Measurements from ENCODE around the gene STARD13.
A peak's percentile ranks its signal among the peaks of the same experiment; 100 is the strongest.

STARD13 gene

DNA sequence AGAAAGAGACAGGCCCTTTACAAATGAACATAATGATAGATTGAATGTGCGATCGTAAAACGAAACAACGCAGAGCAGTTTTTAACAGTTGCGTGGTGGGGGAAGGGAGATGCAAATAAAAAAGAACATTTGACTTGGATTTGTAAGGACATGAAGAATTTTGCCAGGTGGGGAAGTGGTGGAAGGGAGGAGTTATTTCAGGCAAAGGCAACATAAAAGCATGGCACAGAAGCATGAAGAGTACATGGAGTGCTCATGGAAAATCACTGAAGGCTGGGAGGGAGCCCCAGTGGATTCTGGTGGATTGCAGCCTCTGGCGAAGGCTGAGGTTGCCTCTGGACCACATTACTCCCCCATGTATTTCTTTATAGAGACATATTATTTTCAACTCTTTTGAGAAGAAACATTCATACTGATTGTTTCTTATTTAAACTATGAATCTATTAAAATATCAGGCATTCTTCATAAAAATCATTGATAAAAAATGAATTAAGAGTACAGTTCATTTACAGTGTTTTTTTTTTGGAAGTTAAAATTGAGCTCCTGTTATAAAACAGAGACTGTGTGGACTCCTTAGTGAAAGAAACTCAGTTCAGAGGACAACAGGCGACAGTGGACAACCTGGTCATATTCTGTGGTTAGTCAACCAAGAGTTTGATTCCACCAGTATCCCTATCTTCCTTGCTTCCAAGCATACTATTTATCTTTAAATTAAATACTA, 57.5 kb downstream of the STARD13 start:
- no peak for TF ChIP-seq TEAD4 (IDR thresholded peaks at IDR 0.05)
- TF ChIP-seq USF1 (IDR thresholded peaks at IDR 0.05), result no peak
- TF ChIP-seq CREB1 (IDR thresholded peaks at IDR 0.05; ENCODE audit: low read depth), result no peak
- no peak for TF ChIP-seq RAD21 (IDR thresholded peaks at IDR 0.05; ENCODE audit: low read depth)
- TF ChIP-seq MAX (IDR thresholded peaks at IDR 0.05), result no peak
- TF ChIP-seq CEBPB (IDR thresholded peaks at IDR 0.05), result no peak
- TF ChIP-seq TCF12 (IDR thresholded peaks at IDR 0.05; ENCODE audit: low read depth), result no peak
- no peak for TF ChIP-seq NFIC (IDR thresholded peaks at IDR 0.05)

GRCh38 chr13:33224686-33225085, 60.9 kb downstream of the STARD13 start:
- TF ChIP-seq FOXM1 (IDR thresholded peaks at IDR 0.05; ENCODE audit: borderline replicate concordance, low read depth), result no peak
- TF ChIP-seq TCF12 (IDR thresholded peaks at IDR 0.05; ENCODE audit: low read depth), result no peak
- no peak for TF ChIP-seq MAX (IDR thresholded peaks at IDR 0.05)
- no peak for TF ChIP-seq USF1 (IDR thresholded peaks at IDR 0.05)
- TF ChIP-seq, protein P1, sequence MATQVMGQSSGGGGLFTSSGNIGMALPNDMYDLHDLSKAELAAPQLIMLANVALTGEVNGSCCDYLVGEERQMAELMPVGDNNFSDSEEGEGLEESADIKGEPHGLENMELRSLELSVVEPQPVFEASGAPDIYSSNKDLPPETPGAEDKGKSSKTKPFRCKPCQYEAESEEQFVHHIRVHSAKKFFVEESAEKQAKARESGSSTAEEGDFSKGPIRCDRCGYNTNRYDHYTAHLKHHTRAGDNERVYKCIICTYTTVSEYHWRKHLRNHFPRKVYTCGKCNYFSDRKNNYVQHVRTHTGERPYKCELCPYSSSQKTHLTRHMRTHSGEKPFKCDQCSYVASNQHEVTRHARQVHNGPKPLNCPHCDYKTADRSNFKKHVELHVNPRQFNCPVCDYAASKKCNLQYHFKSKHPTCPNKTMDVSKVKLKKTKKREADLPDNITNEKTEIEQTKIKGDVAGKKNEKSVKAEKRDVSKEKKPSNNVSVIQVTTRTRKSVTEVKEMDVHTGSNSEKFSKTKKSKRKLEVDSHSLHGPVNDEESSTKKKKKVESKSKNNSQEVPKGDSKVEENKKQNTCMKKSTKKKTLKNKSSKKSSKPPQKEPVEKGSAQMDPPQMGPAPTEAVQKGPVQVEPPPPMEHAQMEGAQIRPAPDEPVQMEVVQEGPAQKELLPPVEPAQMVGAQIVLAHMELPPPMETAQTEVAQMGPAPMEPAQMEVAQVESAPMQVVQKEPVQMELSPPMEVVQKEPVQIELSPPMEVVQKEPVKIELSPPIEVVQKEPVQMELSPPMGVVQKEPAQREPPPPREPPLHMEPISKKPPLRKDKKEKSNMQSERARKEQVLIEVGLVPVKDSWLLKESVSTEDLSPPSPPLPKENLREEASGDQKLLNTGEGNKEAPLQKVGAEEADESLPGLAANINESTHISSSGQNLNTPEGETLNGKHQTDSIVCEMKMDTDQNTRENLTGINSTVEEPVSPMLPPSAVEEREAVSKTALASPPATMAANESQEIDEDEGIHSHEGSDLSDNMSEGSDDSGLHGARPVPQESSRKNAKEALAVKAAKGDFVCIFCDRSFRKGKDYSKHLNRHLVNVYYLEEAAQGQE (IDR thresholded peaks at IDR 0.05; ENCODE audit: low read depth), result peak; percentile 48; the same call in 1 of the 2 replicates
- no peak for TF ChIP-seq RAD21 (IDR thresholded peaks at IDR 0.05; ENCODE audit: low read depth)
- no peak for TF ChIP-seq EGR1 (IDR thresholded peaks at IDR 0.05)
- no peak for TF ChIP-seq TEAD4 (IDR thresholded peaks at IDR 0.05)

- TF ChIP-seq TAF1 (IDR thresholded peaks at IDR 0.05; ENCODE audit: low read depth), result no peak
- TF ChIP-seq CEBPB (IDR thresholded peaks at IDR 0.05), result no peak
- no peak for TF ChIP-seq FOXM1 (IDR thresholded peaks at IDR 0.05; ENCODE audit: borderline replicate concordance, low read depth)
- no peak for TF ChIP-seq TCF12 (IDR thresholded peaks at IDR 0.05; ENCODE audit: low read depth)
- TF ChIP-seq, protein P1 (IDR thresholded peaks at IDR 0.05; ENCODE audit: low read depth), result no peak
- TF ChIP-seq ZBTB7A (IDR thresholded peaks at IDR 0.05; ENCODE audit: low read depth), result no peak
- no peak for TF ChIP-seq RAD21 (IDR thresholded peaks at IDR 0.05; ENCODE audit: low read depth)
- no peak for TF ChIP-seq EGR1 (IDR thresholded peaks at IDR 0.05)
- no peak for TF ChIP-seq CREB1 (IDR thresholded peaks at IDR 0.05; ENCODE audit: low read depth)
- no peak for TF ChIP-seq USF1 (IDR thresholded peaks at IDR 0.05)
- TF ChIP-seq MAX (IDR thresholded peaks at IDR 0.05), result no peak
- no peak for TF ChIP-seq NFIC (IDR thresholded peaks at IDR 0.05)
- TF ChIP-seq EP300 (IDR thresholded peaks at IDR 0.05; ENCODE audit: borderline replicate concordance), result no peak
- no peak for TF ChIP-seq YY1 (IDR thresholded peaks at IDR 0.05; ENCODE audit: low read depth)
These were observed 61.4 kb downstream of the STARD13 start for GRCh38 chr13:33224191-33224590.

- no peak for TF ChIP-seq EP300 (IDR thresholded peaks at IDR 0.05; ENCODE audit: borderline replicate concordance)
- TF ChIP-seq RAD21 (IDR thresholded peaks at IDR 0.05; ENCODE audit: low read depth), result no peak
- no peak for TF ChIP-seq EGR1 (IDR thresholded peaks at IDR 0.05)
These were observed 65.6 kb downstream of the STARD13 start for GRCh38 chr13:33219926-33220325.

GRCh38 chr13:33218426-33218825, 67.1 kb downstream of the STARD13 start:
- TF ChIP-seq CREB1 (IDR thresholded peaks at IDR 0.05; ENCODE audit: low read depth) (no peak), TEAD4 (IDR thresholded peaks at IDR 0.05) (no peak), MAX (IDR thresholded peaks at IDR 0.05) (no peak), EP300 (IDR thresholded peaks at IDR 0.05; ENCODE audit: borderline replicate concordance) (no peak), TCF12 (IDR thresholded peaks at IDR 0.05; ENCODE audit: low read depth) (no peak), FOXM1 (IDR thresholded peaks at IDR 0.05; ENCODE audit: borderline replicate concordance, low read depth) (no peak), RAD21 (IDR thresholded peaks at IDR 0.05; ENCODE audit: low read depth) (no peak), YY1 (IDR thresholded peaks at IDR 0.05; ENCODE audit: low read depth) (no peak)

All from Ishikawa (cell line).